OCI-LY1 (cell line): ENCODE results near the gene SV2B.

Experiments
- H2AFZ ChIP-seq: fragments of 200-600 bp; sonication (generic), shearing (Covaris generic); 2 replicates; pipeline ENCODE4 v1.6.0; 2014; ENCODE audit warnings: antibody characterized with exemption, mild to moderate bottlenecking, low read length
- H3F3A ChIP-seq: fragments of 200-600 bp; sonication (generic), shearing (Covaris generic); 2 replicates; pipeline ENCODE4 v1.6.0; 2014; ENCODE audit warnings: mild to moderate bottlenecking, antibody characterized with exemption, low read length, moderate library complexity; ENCODE audit not compliant: insufficient read depth
- H3K27ac ChIP-seq: fragments of 200-600 bp; sonication (generic); 2 replicates; pipeline ENCODE4 v1.5.1; 2014; ENCODE audit warnings: low read length, mixed run types, mild to moderate bottlenecking, low read depth; ENCODE audit not compliant: poor library complexity, severe bottlenecking
- H3K27me3 ChIP-seq: fragments of 200-600 bp; sonication (generic); 2 replicates; pipeline ENCODE4 v1.6.0; 2014; ENCODE audit warnings: antibody characterized with exemption, mild to moderate bottlenecking, low read length, moderate library complexity; ENCODE audit not compliant: insufficient read depth
- H3K36me3 ChIP-seq: fragments of 200-600 bp; sonication (generic); 2 replicates; pipeline ENCODE4 v1.6.1; 2014; ENCODE audit warnings: mild to moderate bottlenecking, antibody characterized with exemption, low read length, moderate library complexity, mixed read lengths; ENCODE audit not compliant: insufficient read depth
- H3K4me1 ChIP-seq: fragments of 200-600 bp; sonication (generic); 2 replicates; pipeline ENCODE4 v1.5.1; 2014; ENCODE audit warnings: mild to moderate bottlenecking, low read length, moderate library complexity; ENCODE audit not compliant: insufficient read depth, severe bottlenecking
- H3K4me2 ChIP-seq: fragments of 200-600 bp; sonication (generic), shearing (Covaris generic); 2 replicates; pipeline ENCODE4 v1.6.1; 2014; ENCODE audit warnings: low read length
- H3K4me3 ChIP-seq: fragments of 200-600 bp; sonication (generic); 2 replicates; pipeline ENCODE4 v1.5.1; 2014; ENCODE audit warnings: low read length, low read depth, mild to moderate bottlenecking, mixed read lengths; ENCODE audit not compliant: poor library complexity, severe bottlenecking
- H3K79me2 ChIP-seq: fragments of 200-600 bp; shearing (Covaris generic); 2 replicates; pipeline ENCODE4 v1.6.1; 2016; ENCODE audit warnings: mixed run types, low read length, mixed read lengths; ENCODE audit not compliant: insufficient read depth
- H3K9ac ChIP-seq: fragments of 200-600 bp; sonication (generic), shearing (Covaris generic); 2 replicates; pipeline ENCODE4 v1.6.1; 2014; ENCODE audit warnings: mild to moderate bottlenecking, low read length, mixed read lengths
- H3K9me2 ChIP-seq: fragments of 200-600 bp; sonication (generic), shearing (Covaris generic); 2 replicates; pipeline ENCODE4 v1.6.1; 2014; ENCODE audit warnings: low read depth, mild to moderate bottlenecking, low read length, mixed read lengths
- H3K9me3 ChIP-seq: fragments of 200-600 bp; shearing (Covaris generic); 2 replicates; pipeline ENCODE4 v1.6.1; 2014; ENCODE audit warnings: low read length, mixed read lengths
- H4K20me1 ChIP-seq: fragments of 200-600 bp; sonication (generic), shearing (Covaris generic); 2 replicates; pipeline ENCODE4 v1.6.0; 2016; ENCODE audit warnings: mild to moderate bottlenecking, low read length; ENCODE audit not compliant: insufficient read depth
- CTCF ChIP-seq: fragments of 200-600 bp; sonication (generic), shearing (Covaris generic); IDR thresholded peaks from 2 replicates; pipeline ENCODE4 v1.5.1; 2017; ENCODE audit warnings: mild to moderate bottlenecking, antibody characterized with exemption, low read length, moderate library complexity, mixed read lengths
- EZH2 ChIP-seq: fragments of 200-600 bp; sonication (generic), shearing (Covaris generic); IDR thresholded peaks from 2 replicates; pipeline ENCODE4 v1.8.0; 2017; ENCODE audit warnings: borderline replicate concordance, mixed run types, mild to moderate bottlenecking, antibody characterized with exemption, low read length, moderate library complexity, mixed read lengths

Gene SV2B

DNA sequence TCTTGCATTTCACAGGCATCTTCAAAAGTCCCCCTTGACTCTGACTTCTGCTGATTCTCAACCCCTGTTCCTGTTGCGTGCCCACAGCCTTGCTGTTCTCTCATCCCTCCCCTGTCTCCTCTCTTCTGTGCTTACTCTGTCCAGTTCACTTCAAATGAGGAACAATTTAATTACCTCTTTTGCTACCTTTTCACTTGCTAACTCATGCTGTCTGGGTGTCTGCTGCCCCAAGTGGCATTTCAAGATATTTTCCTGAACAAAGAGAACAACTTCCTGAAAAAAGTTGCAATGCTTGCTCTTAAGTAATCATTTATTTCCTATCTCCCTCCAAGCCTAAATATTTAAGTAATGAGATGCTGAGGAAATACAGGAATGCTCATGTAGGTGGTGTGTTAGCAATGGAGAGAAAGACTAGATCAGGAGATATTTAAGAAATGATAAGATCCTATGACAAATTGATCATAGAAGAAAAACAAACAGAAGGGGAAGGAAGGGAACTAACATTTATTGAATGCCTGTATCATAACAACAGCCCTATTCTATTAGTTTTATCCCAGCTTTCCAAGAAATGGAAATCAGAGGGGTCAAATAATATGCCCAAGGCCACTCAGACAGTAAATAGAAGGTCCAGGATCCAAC is 42.2 kb downstream of the SV2B start:
- H3K36me3 ChIP-seq, result no peaks in the 10 kb centered on the region
- no peaks in the 10 kb centered on the region for H3K4me1 ChIP-seq
- H2AFZ ChIP-seq, result no peak overlapping the region
- TF ChIP-seq CTCF, result peak; percentile 65
- TF ChIP-seq EZH2, result no peak
- H3K9ac ChIP-seq, result no peak overlapping the region
- no peak overlapping the region for H3K4me3 ChIP-seq
- no peaks in the 10 kb centered on the region for H3K9me3 ChIP-seq
- no peak overlapping the region for H3K27ac ChIP-seq
- no peak overlapping the region for H3K4me2 ChIP-seq
- H4K20me1 ChIP-seq, result no peaks in the 10 kb centered on the region
- no peaks in the 10 kb centered on the region for H3K79me2 ChIP-seq
- H3F3A ChIP-seq, result no peaks in the 10 kb centered on the region
- H3K9me2 ChIP-seq, result no peaks in the 10 kb centered on the region
- H3K27me3 ChIP-seq, result no peaks in the 10 kb centered on the region

GRCh38 chr15:91142946-91143345 is 42.9 kb downstream of the SV2B start:
- H3K9me3 ChIP-seq, result no peaks in the 10 kb centered on the region
- H3K9ac ChIP-seq, result no peak overlapping the region
- H3K36me3 ChIP-seq, result no peaks in the 10 kb centered on the region
- no peaks in the 10 kb centered on the region for H3K9me2 ChIP-seq
- H3K27me3 ChIP-seq, result no peaks in the 10 kb centered on the region
- TF ChIP-seq EZH2, result no peak
- no peak for TF ChIP-seq CTCF
- H3K79me2 ChIP-seq, result no peaks in the 10 kb centered on the region
- H3F3A ChIP-seq, result no peaks in the 10 kb centered on the region
- no peak overlapping the region for H3K27ac ChIP-seq
- H2AFZ ChIP-seq, result no peak overlapping the region
- no peaks in the 10 kb centered on the region for H3K4me1 ChIP-seq
- H3K4me3 ChIP-seq, result no peak overlapping the region
- H3K4me2 ChIP-seq, result no peak overlapping the region
- H4K20me1 ChIP-seq, result no peaks in the 10 kb centered on the region

DNA sequence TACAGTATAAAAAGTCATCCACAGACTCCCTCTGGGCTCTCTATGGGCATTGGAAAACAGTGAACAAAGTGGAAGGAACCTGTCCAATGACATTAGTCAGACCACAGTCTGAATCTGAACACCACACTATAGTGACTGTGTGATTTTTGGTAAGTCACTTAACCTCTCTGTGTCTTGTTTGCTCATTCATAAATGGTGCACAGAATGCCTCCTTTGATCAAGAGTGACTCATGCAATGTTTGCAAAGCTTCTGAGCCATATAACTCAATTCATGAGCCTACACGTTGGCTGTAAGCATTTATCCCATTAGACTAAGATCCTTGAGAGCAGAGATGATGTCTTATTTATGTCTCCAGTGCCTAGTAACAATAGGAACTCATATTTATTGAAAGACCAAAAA is 46.7 kb downstream of the SV2B start:
- Histone ChIP-seq H4K20me1 (no peaks in the 10 kb centered on the region), H3F3A (no peaks in the 10 kb centered on the region), H3K4me2 (no peak overlapping the region), H3K9me3 (no peaks in the 10 kb centered on the region), H3K36me3 (no peaks in the 10 kb centered on the region), H3K4me3 (no peak overlapping the region), H3K27ac (no peak overlapping the region), H3K9me2 (no peaks in the 10 kb centered on the region), H3K4me1 (no peaks in the 10 kb centered on the region), H3K9ac (no peak overlapping the region), H2AFZ (no peak overlapping the region), H3K27me3 (no peaks in the 10 kb centered on the region), H3K79me2 (no peaks in the 10 kb centered on the region)
- TF ChIP-seq EZH2 (no peak), CTCF (no peak)
